Liver (tissue), 9 donors: Measurements from ENCODE around the gene ORAI3. TPM values are rescaled to one million over a fixed set of nuclear protein-coding genes. Genes with fewer than 3 reads are reported as not detected.

Source experiments
- DNase-seq: peaks from one replicate; pipeline ENCODE4 v3.0.0-alpha.2; 2017; ENCODE audit warnings: low spot score
- H3K27ac ChIP-seq, 2 donors: one replicate each; pipeline ENCODE4 v1.7.0; 2013; ENCODE audit warnings: inconsistent platforms in 2 of 2, low read length in 2 of 2, control low read depth in 1 of 2, low read depth in 1 of 2, mild to moderate bottlenecking in 1 of 2
- H3K27me3 ChIP-seq, 4 donors: one replicate each; pipeline versions ENCODE4 v1.6.1 to v1.7.0; 2013; ENCODE audit warnings: low read length in 3 of 4, inconsistent platforms in 1 of 4, mild to moderate bottlenecking in 1 of 4, moderate library complexity in 1 of 4; ENCODE audit not compliant: control insufficient read depth in 4 of 4, insufficient read depth in 4 of 4
- H3K36me3 ChIP-seq, 4 donors: one replicate each; pipeline versions ENCODE4 v1.6.1 to v1.7.0; 2013; ENCODE audit warnings: low read length in 3 of 4, mild to moderate bottlenecking in 3 of 4, low read depth in 1 of 4, moderate library complexity in 1 of 4; ENCODE audit not compliant: control insufficient read depth in 4 of 4, insufficient read depth in 3 of 4
- H3K4me1 ChIP-seq, 4 donors: one replicate each; pipeline versions ENCODE4 v1.6.1 to v1.7.0; 2013; ENCODE audit warnings: low read length in 3 of 4, mild to moderate bottlenecking in 3 of 4, moderate library complexity in 1 of 4; ENCODE audit not compliant: control insufficient read depth in 4 of 4, insufficient read depth in 4 of 4
- H3K4me3 ChIP-seq, 3 donors: one replicate each; pipeline versions ENCODE4 v1.6.1 to v1.7.0; 2013; ENCODE audit warnings: low read length in 3 of 3, control low read depth in 1 of 3, low read depth in 1 of 3, mild to moderate bottlenecking in 1 of 3
- H3K9ac ChIP-seq, 2 donors: one replicate each; pipeline ENCODE4 v1.7.0; 2013; ENCODE audit warnings: low read length in 2 of 2, mild to moderate bottlenecking in 2 of 2, moderate library complexity in 2 of 2, control low read depth in 1 of 2, low read depth in 1 of 2
- H3K9me3 ChIP-seq, 4 donors: one replicate each; pipeline versions ENCODE4 v1.6.1 to v1.7.0; 2013; ENCODE audit warnings: low read length in 3 of 4; ENCODE audit not compliant: control insufficient read depth in 4 of 4
- CTCF ChIP-seq: fragments of 150-350 bp; IDR thresholded peaks from 2 replicates; pipeline ENCODE4 v1.5.1; 2017; ENCODE audit warnings: improper control_type of control experiment, low read depth, low read length; ENCODE audit not compliant: missing input control
- EGR1 ChIP-seq, 2 donors: IDR thresholded peaks; 2 replicates each; pipeline ENCODE4 v1.6.1; 2016 to 2018; ENCODE audit warnings: antibody characterized with exemption in 2 of 2, low read depth in 2 of 2
- FOXA2 ChIP-seq: IDR thresholded peaks from 2 replicates; pipeline ENCODE4 v1.6.1; 2016; ENCODE audit warnings: antibody characterized with exemption
- HNF4A ChIP-seq, 2 donors: conservative IDR thresholded peaks; 2 replicates each; pipeline ENCODE4 v1.6.1; 2016; ENCODE audit warnings: antibody characterized with exemption in 2 of 2, mild to moderate bottlenecking in 2 of 2
- HNF4G ChIP-seq: IDR thresholded peaks from 2 replicates; pipeline ENCODE4 v1.6.1; 2016; ENCODE audit warnings: antibody characterized with exemption
- JUND ChIP-seq, 2 donors: IDR thresholded peaks; 2 replicates each; pipeline ENCODE4 v1.6.1; 2016; ENCODE audit warnings: antibody characterized with exemption in 2 of 2
- MAX ChIP-seq: IDR thresholded peaks from 2 replicates; pipeline ENCODE4 v1.6.1; 2016; ENCODE audit warnings: antibody characterized with exemption
- RAD21 ChIP-seq, 2 donors: IDR thresholded peaks; 2 replicates each; pipeline ENCODE4 v1.6.1; 2016; ENCODE audit warnings: antibody characterized with exemption in 2 of 2, mild to moderate bottlenecking in 2 of 2
- RXRA ChIP-seq, 2 donors: IDR thresholded peaks; 2 replicates each; pipeline ENCODE4 v1.6.1; 2017 to 2018; ENCODE audit warnings: antibody characterized with exemption in 2 of 2, mild to moderate bottlenecking in 1 of 2
- SP1 ChIP-seq: IDR thresholded peaks from 2 replicates; pipeline ENCODE4 v1.6.1; 2018; ENCODE audit warnings: antibody characterized with exemption, mild to moderate bottlenecking
- TAF1 ChIP-seq: conservative IDR thresholded peaks from 2 replicates; pipeline ENCODE4 v1.6.1; 2016; ENCODE audit warnings: antibody characterized with exemption, mild to moderate bottlenecking
- YY1 ChIP-seq: IDR thresholded peaks from 2 replicates; pipeline ENCODE4 v1.6.1; 2016; ENCODE audit warnings: antibody characterized with exemption, mild to moderate bottlenecking
- WGBS: extraction: QIAGEN DNeasy Blood & Tissue Kit; methylation state at CpG from one replicate; pipeline ENCODE4 v1.1.7; 2013; 5-methylcytosine and 5-hydroxymethylcytosine counted together
- polyA plus RNA-seq, 2 donors: library from polyadenylated mRNA; stranded (reverse) in 1 of 2; unstranded in 1 of 2; fragments of 200-250 nt in 1 of 2; fragments of >200 nt in 1 of 2; fragmentation: Nextera tagmentation in 1 of 2; extraction: Ambion mirVana in 1 of 2; gene quantifications; one replicate each; pipeline versions ENCODE4 v1.2.1 to v1.2.3, GENCODE V29; 2013 to 2015
- total RNA-seq, 2 donors: library from RNA; depleted of rRNA; stranded (reverse); fragments of >200 nt; gene quantifications; one replicate each; pipeline ENCODE4 v1.2.3, GENCODE V29; 2014
- TF ChIP-seq, protein P1 (sequence below): IDR thresholded peaks from 2 replicates; pipeline ENCODE4 v1.6.1; 2016; ENCODE audit warnings: antibody characterized with exemption
- TF ChIP-seq, protein P2 (sequence below): IDR thresholded peaks from 2 replicates; pipeline ENCODE4 v1.6.1; 2016; ENCODE audit warnings: antibody characterized with exemption
- TF ChIP-seq, protein P3 (sequence below): IDR thresholded peaks from 2 replicates; pipeline ENCODE4 v1.6.1; 2016; ENCODE audit warnings: antibody characterized with exemption, mild to moderate bottlenecking
- donor health status: healthy.
- donor health status: healthy.
- donor health status: healthy.
- donor health status: healthy.
- donor health status: healthy.

ORAI3 gene
- total and polyA plus RNA-seq, 4 donors, result 26.6 to 39.1 (median 31.4) TPM

- H3K4me3 ChIP-seq, result peak overlapping the region; percentile 72 to 86 (median 80)
- H3K36me3 ChIP-seq, result no peaks in the 10 kb centered on the region
- H3K4me1 ChIP-seq, result peaks cover 4 to 9% (median 8%) of the 10 kb centered on the region in 4 donors
- WGBS, result under 1% methylated on average over 33 of the region's 33 CpGs
- no peaks in the 10 kb centered on the region for H3K27me3 ChIP-seq
- peak overlapping the region; percentile 74 to 79 for H3K9ac ChIP-seq
- DNase-seq, result peak; percentile 95
- TF ChIP-seq JUND (IDR thresholded peaks at IDR 0.05), result peak in 1 of 2 donors; percentile 61
- TF ChIP-seq, protein P1, sequence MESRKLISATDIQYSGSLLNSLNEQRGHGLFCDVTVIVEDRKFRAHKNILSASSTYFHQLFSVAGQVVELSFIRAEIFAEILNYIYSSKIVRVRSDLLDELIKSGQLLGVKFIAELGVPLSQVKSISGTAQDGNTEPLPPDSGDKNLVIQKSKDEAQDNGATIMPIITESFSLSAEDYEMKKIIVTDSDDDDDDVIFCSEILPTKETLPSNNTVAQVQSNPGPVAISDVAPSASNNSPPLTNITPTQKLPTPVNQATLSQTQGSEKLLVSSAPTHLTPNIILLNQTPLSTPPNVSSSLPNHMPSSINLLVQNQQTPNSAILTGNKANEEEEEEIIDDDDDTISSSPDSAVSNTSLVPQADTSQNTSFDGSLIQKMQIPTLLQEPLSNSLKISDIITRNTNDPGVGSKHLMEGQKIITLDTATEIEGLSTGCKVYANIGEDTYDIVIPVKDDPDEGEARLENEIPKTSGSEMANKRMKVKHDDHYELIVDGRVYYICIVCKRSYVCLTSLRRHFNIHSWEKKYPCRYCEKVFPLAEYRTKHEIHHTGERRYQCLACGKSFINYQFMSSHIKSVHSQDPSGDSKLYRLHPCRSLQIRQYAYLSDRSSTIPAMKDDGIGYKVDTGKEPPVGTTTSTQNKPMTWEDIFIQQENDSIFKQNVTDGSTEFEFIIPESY, result no peak
- TF ChIP-seq HNF4G, result no peak
- TF ChIP-seq, protein P2, sequence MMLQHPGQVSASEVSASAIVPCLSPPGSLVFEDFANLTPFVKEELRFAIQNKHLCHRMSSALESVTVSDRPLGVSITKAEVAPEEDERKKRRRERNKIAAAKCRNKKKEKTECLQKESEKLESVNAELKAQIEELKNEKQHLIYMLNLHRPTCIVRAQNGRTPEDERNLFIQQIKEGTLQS, result no peak
- TF ChIP-seq EGR1 (IDR thresholded peaks at IDR 0.05; ENCODE audit: low read depth in 2 of 2), result no peak
- TF ChIP-seq SP1, result peak; percentile 69
- TF ChIP-seq RXRA (IDR thresholded peaks at IDR 0.05), result peak; percentile 43 to 66
- peak in 1 of 2 donors; percentile 45 for TF ChIP-seq HNF4A (conservative IDR thresholded peaks at IDR 0.05)
- TF ChIP-seq RAD21 (IDR thresholded peaks at IDR 0.05), result no peak
- TF ChIP-seq MAX, result peak; percentile 44
- TF ChIP-seq CTCF, result no peak
- peak; percentile 99 for TF ChIP-seq YY1
- TF ChIP-seq, protein P3, sequence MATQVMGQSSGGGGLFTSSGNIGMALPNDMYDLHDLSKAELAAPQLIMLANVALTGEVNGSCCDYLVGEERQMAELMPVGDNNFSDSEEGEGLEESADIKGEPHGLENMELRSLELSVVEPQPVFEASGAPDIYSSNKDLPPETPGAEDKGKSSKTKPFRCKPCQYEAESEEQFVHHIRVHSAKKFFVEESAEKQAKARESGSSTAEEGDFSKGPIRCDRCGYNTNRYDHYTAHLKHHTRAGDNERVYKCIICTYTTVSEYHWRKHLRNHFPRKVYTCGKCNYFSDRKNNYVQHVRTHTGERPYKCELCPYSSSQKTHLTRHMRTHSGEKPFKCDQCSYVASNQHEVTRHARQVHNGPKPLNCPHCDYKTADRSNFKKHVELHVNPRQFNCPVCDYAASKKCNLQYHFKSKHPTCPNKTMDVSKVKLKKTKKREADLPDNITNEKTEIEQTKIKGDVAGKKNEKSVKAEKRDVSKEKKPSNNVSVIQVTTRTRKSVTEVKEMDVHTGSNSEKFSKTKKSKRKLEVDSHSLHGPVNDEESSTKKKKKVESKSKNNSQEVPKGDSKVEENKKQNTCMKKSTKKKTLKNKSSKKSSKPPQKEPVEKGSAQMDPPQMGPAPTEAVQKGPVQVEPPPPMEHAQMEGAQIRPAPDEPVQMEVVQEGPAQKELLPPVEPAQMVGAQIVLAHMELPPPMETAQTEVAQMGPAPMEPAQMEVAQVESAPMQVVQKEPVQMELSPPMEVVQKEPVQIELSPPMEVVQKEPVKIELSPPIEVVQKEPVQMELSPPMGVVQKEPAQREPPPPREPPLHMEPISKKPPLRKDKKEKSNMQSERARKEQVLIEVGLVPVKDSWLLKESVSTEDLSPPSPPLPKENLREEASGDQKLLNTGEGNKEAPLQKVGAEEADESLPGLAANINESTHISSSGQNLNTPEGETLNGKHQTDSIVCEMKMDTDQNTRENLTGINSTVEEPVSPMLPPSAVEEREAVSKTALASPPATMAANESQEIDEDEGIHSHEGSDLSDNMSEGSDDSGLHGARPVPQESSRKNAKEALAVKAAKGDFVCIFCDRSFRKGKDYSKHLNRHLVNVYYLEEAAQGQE, result peak; percentile 78
- peak; percentile 85 for TF ChIP-seq TAF1
- peak; percentile 22 for TF ChIP-seq FOXA2
- H3K9me3 ChIP-seq, result no peaks in the 10 kb centered on the region
- H3K27ac ChIP-seq, result peak overlapping the region; percentile 96 to 98
These were observed 25.8 kb upstream of the ORAI3 start for GRCh38 chr16:30922960-30923535.
